Smooth muscle cell (in vitro differentiated cells): Measurements from ENCODE around the gene ZP1. TPM values are rescaled to one million over a fixed set of nuclear protein-coding genes. Genes with fewer than 3 reads are reported as not detected.
A peak's percentile ranks its signal among the peaks of the same experiment; 100 is the strongest.

Source experiments
- DNase-seq: peaks from one replicate; lab custom pipeline; 2025; ENCODE audit not compliant: unreplicated experiment; lab: John Stamatoyannopoulos, UW
- H2AFZ ChIP-seq: fragments of 200-600 bp; sonication (generic); 2 replicates; pipeline ENCODE4 v1.6.0; 2016; ENCODE audit warnings: antibody characterized with exemption, low read depth, mild to moderate bottlenecking
- H3F3A ChIP-seq: fragments of 200-600 bp; sonication (generic); 2 replicates; pipeline ENCODE4 v1.6.0; 2017; ENCODE audit warnings: antibody characterized with exemption, low read depth
- H3K27ac ChIP-seq: fragments of 200-600 bp; sonication (generic); 2 replicates; pipeline ENCODE4 v1.5.1; 2016; ENCODE audit warnings: low read depth, mild to moderate bottlenecking
- H3K27me3 ChIP-seq: fragments of 200-600 bp; sonication (generic); 2 replicates; pipeline ENCODE4 v1.6.1; 2016; ENCODE audit warnings: low read depth, mild to moderate bottlenecking
- H3K36me3 ChIP-seq: fragments of 200-600 bp; sonication (generic); 2 replicates; pipeline ENCODE4 v1.5.1; 2016; ENCODE audit warnings: low read depth
- H3K4me1 ChIP-seq: fragments of 200-600 bp; sonication (generic); 2 replicates; pipeline ENCODE4 v1.5.1; 2016; ENCODE audit warnings: low read depth
- H3K4me2 ChIP-seq: fragments of 200-600 bp; sonication (generic); 2 replicates; pipeline ENCODE4 v1.6.0; 2016; ENCODE audit warnings: mild to moderate bottlenecking
- H3K4me3 ChIP-seq: fragments of 200-600 bp; sonication (generic); 2 replicates; pipeline ENCODE4 v1.5.1; 2016; ENCODE audit warnings: mild to moderate bottlenecking
- H3K79me2 ChIP-seq: fragments of 200-600 bp; sonication (generic); 2 replicates; pipeline ENCODE4 v1.6.0; 2016; ENCODE audit warnings: low read depth, mild to moderate bottlenecking
- H3K9ac ChIP-seq: fragments of 200-600 bp; sonication (generic); 2 replicates; pipeline ENCODE4 v1.6.0; 2016; ENCODE audit warnings: low read depth
- H3K9me3 ChIP-seq: fragments of 200-600 bp; sonication (generic); replicated peaks from 2 replicates; pipeline ENCODE4 v1.5.1; 2016; ENCODE audit warnings: low read depth
- H4K20me1 ChIP-seq: fragments of 200-600 bp; sonication (generic); 2 replicates; pipeline ENCODE4 v1.6.0; 2016; ENCODE audit warnings: low read depth
- WGBS: methylation state at CpG from one replicate; pipeline ENCODE4 v1.1.7; 2016; ENCODE audit warnings: low lambda C conversion rate; 5-methylcytosine and 5-hydroxymethylcytosine counted together
- polyA plus RNA-seq: library from polyadenylated mRNA; unstranded; fragments of >200 nt; fragmentation: Nextera tagmentation; extraction: Ambion mirVana; gene quantifications from 2 replicates; pipeline ENCODE4 v1.2.1, GENCODE V29; 2016
- total RNA-seq: library from RNA; depleted of rRNA; stranded (reverse); fragments of >200 nt; gene quantifications from 2 replicates; pipeline ENCODE4 v1.2.3, GENCODE V29; 2014
- TF ChIP-seq, protein P1 (sequence below): fragments of 200-600 bp; sonication (generic); IDR thresholded peaks from 2 replicates; pipeline ENCODE4 v1.5.1; 2017; ENCODE audit warnings: borderline replicate concordance, mild to moderate bottlenecking, antibody characterized with exemption; ENCODE audit not compliant: insufficient read depth, poor library complexity, severe bottlenecking

Gene ZP1
- total and polyA plus RNA-seq, 2 experiments from 2014 or later = 0.94 to 2.9 TPM

DNA sequence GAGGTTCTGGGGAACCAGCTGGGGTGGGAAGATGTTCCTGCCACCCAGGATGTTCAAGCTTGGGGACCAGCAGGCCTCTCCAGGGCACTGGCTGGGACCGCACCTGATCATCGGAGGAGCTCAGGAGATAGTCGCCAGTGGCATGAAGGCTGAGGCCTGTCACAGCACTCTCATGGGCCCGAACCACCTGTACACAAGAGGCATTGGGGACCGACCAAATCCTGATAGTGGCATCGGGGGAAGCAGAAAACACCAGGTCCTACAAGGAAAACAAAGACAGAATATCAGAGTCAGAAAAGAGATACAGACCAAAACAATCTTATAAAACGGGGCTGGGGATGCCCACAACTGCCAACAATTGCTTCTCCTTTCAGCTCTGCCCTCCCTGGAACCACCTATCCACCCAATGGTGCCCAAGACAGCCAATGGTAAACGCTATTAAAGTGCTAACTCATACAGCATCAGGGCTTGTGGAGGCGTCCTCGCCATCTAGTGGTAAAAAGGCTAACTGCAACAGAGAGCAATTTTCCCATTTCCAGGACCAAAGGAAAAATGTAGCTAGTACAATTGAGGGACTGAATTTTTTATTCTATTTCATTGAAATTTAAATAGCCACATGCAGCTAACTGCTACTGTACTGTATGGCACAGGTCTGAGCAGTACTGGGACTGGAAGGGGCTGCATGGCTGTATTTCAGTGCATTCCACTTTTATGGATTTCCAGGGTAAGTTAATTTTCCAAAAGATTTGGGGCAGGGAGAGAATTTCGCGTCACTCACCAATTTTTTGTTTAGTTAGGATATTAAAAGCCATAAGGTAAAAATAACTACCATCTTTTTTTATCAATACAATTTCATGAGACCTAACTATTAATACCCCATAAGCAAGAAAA lies 31.9 kb downstream of the ZP1 start:
- no peak for DNase-seq
- no peak overlapping the region for H2AFZ ChIP-seq
- H3K27me3 ChIP-seq = no peaks in the 10 kb centered on the region
- no peak overlapping the region for H3K4me2 ChIP-seq
- peaks cover 8% of the 10 kb centered on the region for H3F3A ChIP-seq
- TF ChIP-seq, protein P1, sequence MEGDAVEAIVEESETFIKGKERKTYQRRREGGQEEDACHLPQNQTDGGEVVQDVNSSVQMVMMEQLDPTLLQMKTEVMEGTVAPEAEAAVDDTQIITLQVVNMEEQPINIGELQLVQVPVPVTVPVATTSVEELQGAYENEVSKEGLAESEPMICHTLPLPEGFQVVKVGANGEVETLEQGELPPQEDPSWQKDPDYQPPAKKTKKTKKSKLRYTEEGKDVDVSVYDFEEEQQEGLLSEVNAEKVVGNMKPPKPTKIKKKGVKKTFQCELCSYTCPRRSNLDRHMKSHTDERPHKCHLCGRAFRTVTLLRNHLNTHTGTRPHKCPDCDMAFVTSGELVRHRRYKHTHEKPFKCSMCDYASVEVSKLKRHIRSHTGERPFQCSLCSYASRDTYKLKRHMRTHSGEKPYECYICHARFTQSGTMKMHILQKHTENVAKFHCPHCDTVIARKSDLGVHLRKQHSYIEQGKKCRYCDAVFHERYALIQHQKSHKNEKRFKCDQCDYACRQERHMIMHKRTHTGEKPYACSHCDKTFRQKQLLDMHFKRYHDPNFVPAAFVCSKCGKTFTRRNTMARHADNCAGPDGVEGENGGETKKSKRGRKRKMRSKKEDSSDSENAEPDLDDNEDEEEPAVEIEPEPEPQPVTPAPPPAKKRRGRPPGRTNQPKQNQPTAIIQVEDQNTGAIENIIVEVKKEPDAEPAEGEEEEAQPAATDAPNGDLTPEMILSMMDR = peak; percentile 94
- WGBS = 65% methylated on average over 12 of the region's 12 CpGs
- H3K4me1 ChIP-seq = no peaks in the 10 kb centered on the region
- no peaks in the 10 kb centered on the region for H3K9me3 ChIP-seq
- H3K79me2 ChIP-seq = peaks cover 9% of the 10 kb centered on the region
- peaks cover 22% of the 10 kb centered on the region for H4K20me1 ChIP-seq
- H3K9ac ChIP-seq = no peak overlapping the region
- no peak overlapping the region for H3K4me3 ChIP-seq
- no peak overlapping the region for H3K27ac ChIP-seq
- H3K36me3 ChIP-seq = peaks cover 24% of the 10 kb centered on the region

DNA sequence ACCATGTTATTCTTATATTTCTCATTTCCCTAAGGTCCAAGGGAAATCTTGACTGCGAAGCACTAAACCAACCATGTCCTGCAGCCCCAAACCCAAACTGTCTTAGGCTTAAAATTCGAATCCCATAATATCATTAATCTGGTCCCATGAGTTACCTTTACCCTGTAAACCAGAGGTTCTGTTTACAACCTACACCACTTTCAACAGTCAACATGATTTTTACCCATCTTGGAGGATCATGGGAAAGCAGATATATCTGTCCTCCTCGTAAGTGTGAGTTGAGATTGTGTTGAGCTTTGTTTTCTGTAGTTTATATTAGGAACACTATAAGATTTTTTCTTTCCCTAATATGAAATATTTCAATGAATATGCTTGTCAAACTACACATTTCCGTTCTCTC lies 32.6 kb downstream of the ZP1 start:
- H3K4me1 ChIP-seq = peaks cover 2% of the 10 kb centered on the region
- TF ChIP-seq, protein P1 = no peak
- H3K4me2 ChIP-seq = no peak overlapping the region
- H3K9ac ChIP-seq = no peak overlapping the region
- peaks cover 8% of the 10 kb centered on the region for H3F3A ChIP-seq
- no peaks in the 10 kb centered on the region for H3K27me3 ChIP-seq
- no peak for DNase-seq
- WGBS = 89% methylated on average over 4 of the region's 4 CpGs
- H3K79me2 ChIP-seq = peaks cover 16% of the 10 kb centered on the region
- no peak overlapping the region for H2AFZ ChIP-seq
- H4K20me1 ChIP-seq = peaks cover 29% of the 10 kb centered on the region
- H3K9me3 ChIP-seq = no peaks in the 10 kb centered on the region
- H3K27ac ChIP-seq = no peak overlapping the region
- H3K36me3 ChIP-seq = peaks cover 17% of the 10 kb centered on the region
- no peak overlapping the region for H3K4me3 ChIP-seq

DNA sequence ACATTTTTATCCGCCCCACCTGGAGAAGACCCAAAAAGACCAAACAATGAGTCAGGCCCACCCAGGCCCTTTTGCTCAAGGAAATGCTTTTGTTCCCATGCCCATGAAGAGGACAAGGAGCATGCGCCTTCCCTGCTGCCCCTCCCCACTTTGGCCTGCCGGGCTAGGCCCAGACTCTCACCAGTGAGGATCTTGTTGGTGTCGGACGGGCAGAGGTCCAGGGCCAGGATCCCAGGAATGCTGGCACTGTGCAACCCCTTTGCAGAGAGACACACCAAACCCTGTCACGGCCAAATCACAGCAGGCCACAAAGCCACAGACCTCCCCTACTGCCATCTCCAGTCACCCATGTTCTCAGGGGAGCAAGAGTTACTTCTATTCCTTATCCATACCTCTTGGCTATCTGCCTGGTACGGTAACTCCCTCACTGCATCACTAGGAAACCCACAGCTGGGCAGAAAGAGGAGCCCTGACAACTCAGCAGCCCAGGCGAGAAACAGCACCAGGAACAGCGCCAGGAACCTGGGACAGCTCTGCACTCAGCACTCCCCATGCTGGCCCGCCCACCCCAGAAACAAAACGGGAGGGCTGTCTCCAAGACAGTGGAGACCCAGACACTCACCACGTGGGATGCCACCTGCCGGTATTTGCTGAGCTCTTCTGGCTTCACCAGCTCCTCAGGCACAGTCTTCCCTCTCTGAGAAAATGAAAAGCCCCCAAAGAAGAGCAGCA lies 33.5 kb downstream of the ZP1 start:
- no peak for DNase-seq
- WGBS = 93% methylated on average over 13 of the region's 13 CpGs
- H3K27me3 ChIP-seq = no peaks in the 10 kb centered on the region
- no peak overlapping the region for H3K4me2 ChIP-seq
- H4K20me1 ChIP-seq = peaks cover 37% of the 10 kb centered on the region
- no peak overlapping the region for H3K4me3 ChIP-seq
- H3K9me3 ChIP-seq = no peaks in the 10 kb centered on the region
- peaks cover 6% of the 10 kb centered on the region for H3K4me1 ChIP-seq
- H3F3A ChIP-seq = peaks cover 8% of the 10 kb centered on the region
- no peak overlapping the region for H2AFZ ChIP-seq
- peaks cover 24% of the 10 kb centered on the region for H3K79me2 ChIP-seq
- TF ChIP-seq, protein P1 = no peak
- H3K9ac ChIP-seq = no peak overlapping the region
- H3K36me3 ChIP-seq = peaks cover 16% of the 10 kb centered on the region
- H3K27ac ChIP-seq = no peak overlapping the region
